HG02763 (cell line): ENCODE measurements around the gene ZNF28.
"Not testable (repeated sequence)": the region's sequence is repeated elsewhere in the genome, so short reads cannot be mapped to it uniquely, and the experiment has no call there.

Experiments used
- ATAC-seq: cut with Tn5 transposase; IDR thresholded peaks from one replicate; pipeline ENCODE4 v1.9.1; 2021; ENCODE audit warnings: mild to moderate bottlenecking, moderate library complexity; ENCODE audit not compliant: unreplicated experiment

The ZNF28 gene

GRCh38 chr19:52782864-52783263 lies 38.6 kb downstream of the ZNF28 start:
- ATAC-seq = not testable (repeated sequence)

GRCh38 chr19:52778811-52779210 lies 42.6 kb downstream of the ZNF28 start:
- ATAC-seq = no peak

- ATAC-seq = not testable (repeated sequence)
These were observed 65.0 kb downstream of the ZNF28 start for GRCh38 chr19:52756447-52756846.

GRCh38 chr19:52749780-52750179 lies 71.7 kb downstream of the ZNF28 start:
- ATAC-seq = no peak

GRCh38 chr19:52748336-52748950 lies 73.0 kb downstream of the ZNF28 start:
- no peak for ATAC-seq
